HUDEP-2 (cell line): Measurements from ENCODE around the gene ZNF581.

Experiments used
- DNase-seq, 76 experiments: peaks; one replicate each; lab custom pipeline; 2025; ENCODE audit not compliant: unreplicated experiment in 76 of 76; lab: John Stamatoyannopoulos, UW

The ZNF581 gene

DNA sequence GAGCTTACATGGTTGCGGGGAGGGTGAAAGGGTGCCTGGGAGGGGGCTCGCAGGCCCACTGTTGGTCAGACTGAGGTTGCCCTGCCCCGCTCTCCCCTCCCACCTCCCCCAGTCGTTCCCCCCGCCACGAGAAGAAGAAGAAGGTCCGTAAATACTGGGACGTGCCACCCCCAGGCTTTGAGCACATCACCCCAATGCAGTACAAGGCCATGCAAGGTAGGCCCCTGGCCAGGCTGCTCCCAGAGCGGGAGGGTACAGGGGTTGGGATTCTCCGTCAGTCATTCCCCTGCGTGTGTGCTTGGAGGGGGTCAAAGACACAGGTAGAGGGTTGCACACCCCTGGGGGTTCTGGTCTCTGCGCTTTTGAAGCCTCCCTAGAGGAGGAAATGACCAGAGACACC is 17.0 kb downstream of the ZNF581 start:
- DNase-seq: no peak

DNA sequence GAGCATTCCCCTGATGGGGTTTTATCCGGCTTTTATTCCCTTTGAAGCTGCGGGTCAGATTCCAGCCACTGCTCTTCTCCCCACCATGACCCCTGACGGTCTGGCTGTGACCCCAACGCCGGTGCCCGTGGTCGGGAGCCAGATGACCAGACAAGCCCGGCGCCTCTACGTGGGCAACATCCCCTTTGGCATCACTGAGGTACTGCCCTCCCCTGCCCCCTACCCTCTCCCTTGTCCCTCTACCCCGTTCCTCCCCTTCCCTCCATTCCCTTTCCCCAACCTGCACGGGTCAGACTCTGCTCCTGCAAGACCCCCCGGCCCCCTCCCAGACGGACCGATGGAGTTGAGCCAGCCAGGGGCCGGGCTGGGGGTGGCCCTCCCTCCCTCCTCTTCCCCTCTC is 17.5 kb downstream of the ZNF581 start:
- DNase-seq: no peak

DNA sequence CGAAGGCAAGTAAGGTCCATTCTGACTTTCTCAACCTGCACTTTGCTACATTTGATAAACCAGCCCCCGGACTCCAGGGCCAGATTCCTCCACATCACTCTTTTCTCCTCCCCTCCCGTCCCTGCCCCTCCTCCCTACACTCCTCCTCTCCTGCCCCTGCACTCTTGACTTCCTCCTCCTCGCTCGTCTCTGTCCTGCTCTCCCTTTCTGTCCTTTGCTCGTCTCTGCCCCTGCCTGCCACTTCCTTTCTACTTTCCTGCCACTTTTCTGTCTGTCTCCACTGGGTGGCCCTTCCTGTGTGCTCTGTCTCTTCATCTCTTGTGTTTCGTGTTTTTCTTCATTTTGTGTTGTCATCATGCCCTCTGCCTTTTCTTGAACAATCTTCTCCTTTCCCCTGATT is 18.4 kb downstream of the ZNF581 start:
- no peak for DNase-seq

DNA sequence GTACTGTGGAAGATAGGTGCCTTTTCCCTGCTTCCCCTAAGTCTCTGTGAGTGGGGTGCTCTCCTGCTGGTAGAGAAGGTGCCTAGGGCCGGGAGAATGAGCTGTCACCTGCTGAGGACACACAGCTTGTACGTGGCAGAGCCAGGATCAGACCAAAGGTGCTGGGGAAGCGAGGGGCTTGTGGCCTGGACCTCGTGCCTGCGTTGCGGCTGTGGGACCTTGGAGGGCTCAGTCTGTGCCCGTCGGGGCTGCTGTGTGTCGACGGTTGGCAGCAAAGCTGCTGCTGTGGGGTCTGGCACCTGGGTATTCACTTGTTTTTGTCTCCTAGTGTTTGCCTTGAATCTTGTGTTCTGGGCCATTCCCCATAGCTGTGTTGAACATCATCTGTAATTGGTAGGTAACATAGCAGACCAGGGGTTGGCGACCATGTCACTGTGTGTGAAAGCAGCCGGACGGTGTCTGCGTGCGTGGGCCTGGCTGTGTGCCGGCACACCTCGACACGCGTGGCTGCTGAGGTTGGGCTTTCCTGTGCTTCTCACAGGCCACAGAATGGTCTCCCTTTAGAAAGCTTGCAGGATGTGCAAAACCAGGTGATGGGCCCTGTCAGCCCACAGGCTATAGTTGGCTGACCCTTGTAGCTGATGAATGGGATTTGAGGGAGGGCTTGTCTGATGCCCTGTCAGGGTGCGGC is 20.5 kb downstream of the ZNF581 start:
- no peak for DNase-seq

DNA sequence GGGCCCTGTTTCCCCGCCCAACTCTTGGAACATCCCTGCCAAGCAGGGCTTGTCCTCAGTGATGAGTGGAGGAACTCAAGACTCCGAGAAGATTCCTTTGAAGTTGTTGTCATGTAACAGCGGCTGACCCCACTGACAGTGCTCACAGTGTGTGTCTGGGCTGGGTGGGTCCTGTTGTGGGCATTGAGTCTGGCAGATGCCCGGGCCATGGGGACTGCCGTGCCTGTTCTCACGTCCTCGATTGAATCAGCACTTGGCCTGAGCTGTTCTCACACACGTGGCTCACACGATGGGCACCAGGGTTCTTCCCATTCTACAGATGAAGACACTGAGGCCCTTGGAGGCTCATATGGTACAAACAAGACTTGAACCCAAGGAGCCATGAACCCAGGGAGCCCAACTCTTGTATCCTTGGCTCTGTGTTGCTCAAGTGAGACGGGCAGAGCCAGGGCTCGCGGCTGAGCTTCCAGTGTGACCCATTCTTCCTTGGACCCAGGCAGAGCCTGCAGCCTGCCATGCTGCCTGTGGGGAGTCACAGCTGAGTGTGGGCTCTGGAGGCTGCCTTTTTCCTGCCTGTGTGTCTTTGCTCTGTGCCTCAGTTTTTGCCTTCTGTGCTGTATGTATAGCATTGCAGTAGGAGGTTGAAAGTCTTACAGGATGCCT is 23.0 kb downstream of the ZNF581 start:
- no peak for DNase-seq

DNA sequence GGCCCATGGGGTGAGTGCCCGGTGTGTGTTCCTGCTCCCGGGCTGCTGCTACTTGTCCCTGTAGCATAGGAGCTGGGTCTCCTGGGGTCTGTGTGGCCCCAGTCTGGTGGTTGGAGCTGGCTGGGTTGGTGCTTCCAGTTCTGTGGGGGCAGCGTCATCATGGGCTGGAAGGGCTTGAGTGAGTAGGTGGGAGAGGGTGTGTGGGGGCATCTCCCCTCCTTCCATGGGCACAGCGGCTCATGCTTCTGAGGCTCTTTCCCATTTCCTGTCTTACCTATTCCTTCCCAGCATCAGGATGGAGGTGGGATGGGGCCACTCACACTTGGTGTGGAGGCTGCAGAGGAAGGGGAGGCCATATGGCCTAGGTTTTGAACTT is 23.5 kb downstream of the ZNF581 start:
- DNase-seq: no peak

DNA sequence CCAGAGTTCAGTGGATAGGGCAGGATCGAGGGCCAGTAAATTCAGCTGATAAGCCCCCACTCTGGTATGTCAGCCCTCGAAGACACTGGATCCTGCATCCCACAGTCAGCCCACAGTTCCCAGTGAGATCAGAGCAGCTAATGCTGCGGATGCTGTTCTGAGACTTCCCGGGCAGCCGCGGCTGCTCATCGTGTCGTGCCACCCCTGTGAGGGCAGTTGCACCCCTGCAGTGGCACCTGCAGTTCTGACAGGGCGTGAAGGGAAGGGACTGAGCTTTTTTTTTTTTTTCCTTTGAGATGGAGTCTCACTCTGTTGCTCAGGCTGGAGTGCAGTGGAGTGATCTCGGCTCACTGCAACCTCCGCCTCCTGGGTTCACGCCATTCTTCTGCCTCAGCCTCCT is 24.1 kb downstream of the ZNF581 start:
- no peak for DNase-seq

DNA sequence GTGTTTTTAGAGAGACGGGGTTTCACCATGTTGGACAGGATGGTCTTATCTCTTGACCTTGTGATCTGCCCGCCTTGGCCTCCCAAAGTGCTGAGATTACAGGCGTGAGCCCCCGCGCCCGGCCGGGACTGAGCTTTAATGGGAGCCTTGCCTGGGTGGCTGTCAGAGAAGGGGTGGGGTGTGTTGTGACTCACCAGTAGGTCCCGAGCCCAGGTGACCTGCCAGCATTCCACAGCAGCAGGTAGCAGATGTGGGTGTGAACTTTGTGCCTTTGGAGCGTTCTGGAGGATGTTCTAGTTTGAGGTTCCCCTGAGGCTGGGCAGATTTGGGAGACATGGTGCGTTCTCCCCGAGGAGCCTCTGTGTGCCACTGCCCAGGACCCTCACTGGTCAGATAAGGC is 24.5 kb downstream of the ZNF581 start:
- DNase-seq: no peak

DNA sequence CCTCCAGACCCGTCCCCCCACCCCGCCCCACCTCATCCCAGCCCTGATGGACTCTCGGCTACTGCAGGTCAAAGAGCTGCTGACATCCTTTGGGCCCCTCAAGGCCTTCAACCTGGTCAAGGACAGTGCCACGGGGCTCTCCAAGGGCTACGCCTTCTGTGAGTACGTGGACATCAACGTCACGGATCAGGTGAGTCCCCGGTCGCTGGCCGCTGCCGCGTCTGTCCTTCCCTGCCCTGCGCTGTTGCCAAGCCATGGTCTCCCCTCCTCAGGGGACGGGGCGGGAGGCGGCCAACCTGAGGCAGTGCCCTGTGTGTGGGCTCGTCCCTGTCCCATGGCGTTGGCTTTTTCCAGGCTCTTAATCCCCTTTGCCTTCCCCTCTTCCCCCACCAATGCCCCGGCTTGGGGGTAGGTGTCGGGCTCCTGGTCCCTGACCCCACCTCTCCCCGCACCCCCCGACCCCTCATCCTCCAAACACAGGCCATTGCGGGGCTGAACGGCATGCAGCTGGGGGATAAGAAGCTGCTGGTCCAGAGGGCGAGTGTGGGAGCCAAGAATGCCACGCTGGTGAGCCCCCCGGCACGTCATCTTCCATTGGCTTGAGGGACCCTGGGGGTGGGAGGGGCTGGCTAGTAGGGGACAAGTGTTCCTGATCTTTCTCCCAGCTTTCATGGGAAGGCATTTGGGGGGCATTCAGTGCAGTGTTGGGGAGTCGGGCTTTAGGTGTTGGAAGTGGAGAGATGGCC is 25.3 kb downstream of the ZNF581 start:
- DNase-seq: no peak

DNA sequence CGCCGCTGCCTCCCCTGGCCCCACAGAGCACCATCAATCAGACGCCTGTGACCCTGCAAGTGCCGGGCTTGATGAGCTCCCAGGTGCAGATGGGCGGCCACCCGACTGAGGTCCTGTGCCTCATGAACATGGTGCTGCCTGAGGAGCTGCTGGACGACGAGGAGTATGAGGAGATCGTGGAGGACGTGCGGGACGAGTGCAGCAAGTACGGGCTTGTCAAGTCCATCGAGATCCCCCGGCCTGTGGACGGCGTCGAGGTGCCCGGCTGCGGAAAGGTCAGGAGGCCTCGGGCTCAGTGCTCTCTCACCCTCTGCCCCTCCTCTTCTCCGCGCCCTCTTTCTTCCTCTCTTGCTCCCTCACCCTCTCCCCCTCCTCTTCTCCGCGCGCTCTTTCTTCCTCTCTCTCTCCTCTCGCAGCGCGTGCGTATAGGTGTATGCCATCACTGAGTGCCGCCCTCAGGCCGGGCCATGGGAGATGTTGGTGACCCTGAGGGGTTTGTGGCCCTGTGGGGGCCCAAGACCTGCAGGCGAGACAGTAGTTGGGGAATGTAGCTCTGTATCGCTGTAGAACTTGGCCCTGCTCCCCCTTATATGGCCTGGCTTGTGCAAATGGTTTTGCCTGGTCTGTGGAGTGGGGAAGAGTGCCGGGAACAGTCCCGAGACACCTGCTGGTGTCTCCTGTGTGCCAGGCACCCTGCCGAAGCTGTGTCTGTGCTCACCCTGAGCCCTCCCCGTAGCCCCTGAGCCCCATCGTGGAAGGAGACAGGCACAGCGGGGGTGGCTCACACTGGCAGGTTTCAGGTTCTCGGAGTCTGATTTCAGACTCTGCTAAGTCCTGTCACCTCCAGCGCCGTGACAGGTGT is 26.2 kb downstream of the ZNF581 start:
- no peak for DNase-seq

DNA sequence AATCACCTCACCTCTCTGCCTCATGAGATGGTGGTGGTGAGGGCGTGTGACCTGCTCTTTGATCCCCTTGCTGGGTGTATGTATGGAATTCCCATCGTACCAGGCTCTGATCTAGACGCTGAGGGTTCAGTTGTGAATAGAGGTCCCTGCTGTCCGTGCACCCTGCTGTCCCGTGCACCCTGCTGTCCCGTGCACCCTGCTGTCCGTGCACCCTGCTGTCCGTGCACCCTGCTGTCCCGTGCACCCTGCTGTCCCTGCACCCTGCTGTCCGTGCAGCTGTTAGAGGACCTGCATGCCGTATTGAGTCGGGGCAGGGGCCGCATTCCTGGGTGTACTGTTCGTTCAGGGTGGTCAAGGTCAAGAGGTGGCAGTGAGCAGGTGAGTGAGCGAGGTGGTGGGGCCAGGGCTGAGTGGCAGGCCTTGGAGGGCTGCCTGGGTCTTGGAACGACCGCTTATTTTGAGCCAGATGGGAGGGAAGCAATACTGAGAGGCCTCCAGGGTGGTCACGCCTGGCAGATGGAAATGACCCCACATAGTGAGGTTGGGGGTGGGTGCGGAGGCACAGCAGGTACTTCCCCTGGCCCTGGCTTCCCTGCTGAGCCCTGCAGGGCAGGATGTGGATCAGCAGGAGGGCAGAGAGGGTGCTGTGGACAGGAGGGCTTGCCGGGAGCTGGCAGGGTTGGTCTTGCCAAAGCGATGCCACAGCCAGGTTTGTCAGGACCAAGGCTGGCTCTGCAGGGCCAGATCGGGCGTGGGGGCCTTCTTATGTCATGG is 27.0 kb downstream of the ZNF581 start:
- no peak for DNase-seq

DNA sequence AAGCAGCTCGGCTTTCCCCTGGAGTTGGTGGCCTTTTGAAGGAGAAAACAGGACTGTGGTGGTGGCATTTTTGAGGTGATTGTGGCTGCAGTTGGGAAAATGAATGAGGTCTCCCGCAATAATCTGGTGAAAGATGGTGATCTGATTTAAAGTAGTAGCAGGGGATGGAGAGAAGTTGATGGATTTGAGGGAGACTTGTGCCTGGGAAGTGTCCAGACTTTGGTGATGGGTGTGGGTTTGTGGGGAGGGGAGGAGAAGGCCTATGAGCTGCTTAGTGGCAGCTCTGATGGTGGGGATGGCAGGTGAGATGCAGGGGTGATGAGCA is 27.6 kb downstream of the ZNF581 start:
- no peak for DNase-seq

DNA sequence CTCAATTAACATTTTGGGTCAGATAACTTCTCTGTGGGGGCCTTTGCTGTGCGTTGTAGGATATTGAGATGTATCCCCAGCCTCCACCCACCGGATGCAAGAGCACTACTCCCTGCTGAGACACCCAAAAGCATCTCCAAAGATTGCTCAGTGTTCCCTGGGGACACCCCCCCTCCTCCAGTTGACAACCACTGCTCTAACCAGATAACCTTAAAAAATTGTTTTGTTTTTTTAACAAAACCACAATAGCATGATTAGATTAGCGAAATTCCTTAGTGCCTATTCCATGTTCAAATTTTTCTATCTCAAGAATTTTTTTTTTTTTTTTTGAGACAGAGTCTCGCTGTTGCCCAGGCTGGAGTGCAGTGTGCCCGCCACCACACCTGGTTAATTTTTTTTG is 29.0 kb downstream of the ZNF581 start:
- DNase-seq: peak in 1 of 76 experiments; percentile 18

DNA sequence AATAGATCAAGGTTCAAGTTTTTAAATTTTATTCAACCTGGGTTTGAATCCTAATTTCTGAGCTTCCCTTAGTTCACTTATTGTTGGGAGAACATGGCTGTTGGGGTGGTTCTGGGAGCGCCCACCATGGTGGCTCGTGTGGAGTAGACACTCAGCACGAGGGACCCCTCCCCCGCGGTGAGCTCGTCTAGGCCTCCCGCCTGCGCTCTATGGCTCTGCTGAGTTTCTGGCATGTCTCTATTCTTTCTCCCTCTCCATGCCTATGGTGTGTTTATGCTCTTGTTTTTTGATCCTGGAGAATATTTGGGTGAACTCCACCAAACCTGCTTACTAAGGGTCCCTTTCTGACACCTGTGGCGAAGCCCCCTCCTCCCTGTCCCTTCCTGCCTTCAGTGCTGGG is 30.0 kb downstream of the ZNF581 start:
- peak in 5 of 76 experiments; percentile 9 to 29 (median 20) for DNase-seq

DNA sequence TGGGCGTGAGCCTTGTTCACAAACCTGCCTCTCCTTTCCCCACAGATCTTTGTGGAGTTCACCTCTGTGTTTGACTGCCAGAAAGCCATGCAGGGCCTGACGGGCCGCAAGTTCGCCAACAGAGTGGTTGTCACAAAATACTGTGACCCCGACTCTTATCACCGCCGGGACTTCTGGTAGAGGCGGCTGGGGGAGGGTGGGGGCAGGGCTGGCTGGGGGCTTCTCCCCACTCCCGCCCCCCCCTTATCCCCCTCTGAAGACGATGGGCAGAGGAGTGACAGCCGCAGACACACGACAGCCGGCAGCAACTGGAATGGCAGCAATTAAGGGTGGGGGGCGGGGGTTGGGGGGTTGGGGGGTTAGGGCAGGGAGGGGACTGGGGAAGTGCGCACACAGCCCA is 30.4 kb downstream of the ZNF581 start:
- DNase-seq: no peak

DNA sequence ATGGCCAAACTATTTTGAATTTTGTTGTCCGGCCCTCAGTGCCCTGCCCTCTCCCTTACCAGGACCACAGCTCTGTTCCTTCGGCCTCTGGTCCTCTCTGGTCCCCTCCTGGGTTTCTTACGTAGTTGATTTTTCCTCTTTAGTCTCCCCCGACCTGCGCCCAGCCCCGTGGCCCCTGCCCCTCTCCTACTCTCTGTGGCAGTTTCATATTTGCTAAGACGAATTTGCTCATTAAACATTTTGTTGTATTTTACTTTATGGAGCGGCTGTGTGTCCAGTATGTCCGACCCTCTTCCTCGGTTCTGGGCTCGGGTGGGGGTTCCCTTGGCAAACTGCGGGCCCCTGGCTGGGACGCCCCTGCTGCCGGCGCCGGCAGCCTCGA is 31.0 kb downstream of the ZNF581 start:
- no peak for DNase-seq

DNA sequence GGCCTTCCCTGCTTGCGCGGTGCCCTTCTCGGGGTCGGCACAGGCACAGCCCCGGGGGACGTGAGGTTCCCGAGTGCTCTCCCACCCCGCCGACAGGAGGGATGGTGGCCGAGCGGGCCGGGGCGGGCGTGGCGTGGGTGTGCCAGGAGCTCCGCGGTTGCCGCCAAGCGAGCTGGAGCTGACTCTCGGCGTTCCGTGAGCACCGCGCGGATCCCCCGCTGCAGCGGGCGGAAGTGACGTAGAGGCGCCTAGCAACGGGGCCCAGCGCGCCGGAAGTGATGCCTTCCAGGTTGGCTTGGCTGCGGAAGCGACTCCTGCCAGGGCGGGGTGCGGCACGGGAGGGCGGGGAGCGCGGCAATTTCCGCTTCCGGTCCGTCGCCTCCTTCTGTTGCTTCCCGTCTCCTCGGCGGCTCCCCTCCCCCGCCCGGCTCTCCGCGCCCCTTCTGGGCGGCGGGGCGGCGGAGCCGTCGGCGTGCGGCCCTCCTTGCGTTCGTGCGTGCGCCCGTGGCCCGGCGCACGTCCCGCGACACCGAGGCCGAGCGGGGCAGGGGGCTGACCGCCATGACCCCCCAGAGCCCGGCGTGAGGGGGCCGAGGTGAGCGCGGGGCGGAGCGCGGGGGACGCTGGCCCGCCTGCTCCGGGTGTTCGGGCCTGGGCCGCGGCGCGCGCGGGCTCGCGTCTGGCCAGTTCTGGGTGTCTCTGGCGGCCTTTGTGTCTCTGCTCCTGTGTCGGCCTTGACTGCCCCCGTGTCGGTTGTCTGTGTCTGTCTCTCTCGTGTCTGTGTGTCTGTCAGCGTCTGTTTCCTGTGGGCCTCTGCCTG is 31.6 kb downstream of the ZNF581 start, which contains the start of gene EPN1:
Gene EPN1, plus strand, starts transcription at position 386 of the 820 bp plus-strand sequence. CDS start 3,402 bp downstream, outside the sequence.
- DNase-seq: peak in 75 of 76 experiments; percentile 38 to 99 (median 98)

DNA sequence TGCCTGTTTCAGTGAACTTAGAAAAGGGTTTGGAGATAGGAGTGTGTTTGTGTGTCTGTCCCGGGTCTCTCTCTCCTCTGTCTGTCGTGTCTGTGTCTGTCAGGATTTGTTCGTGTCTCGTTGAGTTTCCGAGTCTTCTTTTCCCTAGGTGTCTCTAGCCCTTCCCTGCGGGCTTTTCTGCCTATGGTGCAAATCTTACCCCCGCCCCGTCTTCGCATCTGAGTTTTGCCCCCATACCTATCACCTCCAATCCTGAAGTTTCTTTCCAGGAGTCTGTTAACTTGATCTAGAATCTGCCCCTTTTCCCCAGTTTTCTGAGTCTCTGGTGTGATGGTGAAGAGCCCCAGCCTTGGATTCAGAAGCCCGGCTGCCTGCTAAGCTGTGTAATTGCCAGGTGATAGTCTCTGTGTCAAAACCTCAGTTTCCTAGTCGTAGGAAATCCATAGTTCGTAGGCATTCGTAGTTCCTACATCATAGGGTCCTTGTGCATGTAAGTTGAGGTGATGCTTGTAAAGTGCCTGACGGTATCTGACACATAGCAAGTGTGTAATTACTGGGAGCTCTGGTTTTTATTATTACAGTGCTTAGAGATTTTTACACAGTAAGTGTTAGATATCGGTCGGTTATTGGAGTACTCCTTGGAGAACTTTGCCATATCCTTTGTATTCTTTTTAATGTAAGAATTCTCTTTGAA is 32.4 kb downstream of the ZNF581 start:
- peak in 1 of 76 experiments; percentile 29 for DNase-seq

DNA sequence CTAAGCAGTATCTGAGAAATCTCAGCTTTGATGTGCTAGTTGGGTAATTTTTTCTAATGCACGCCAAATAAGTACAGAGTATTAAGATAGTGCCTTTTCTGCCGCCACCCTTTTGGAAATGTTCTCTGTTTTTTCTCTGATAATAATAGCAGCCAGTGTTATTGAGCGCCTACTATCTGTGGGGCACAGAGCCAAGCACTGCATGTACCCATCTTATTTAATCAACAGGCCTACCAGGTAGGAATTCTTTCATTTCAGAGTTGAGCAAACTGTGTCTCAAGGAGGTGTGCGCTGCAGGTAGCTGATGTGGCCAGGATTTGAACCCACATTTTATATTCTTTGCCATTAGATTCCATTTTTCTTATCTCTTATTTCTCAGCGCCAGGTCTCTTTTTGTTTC is 32.9 kb downstream of the ZNF581 start:
- DNase-seq: peak in 71 of 76 experiments; percentile 29 to 86 (median 64)
